HEK293T (cell line): ENCODE data around the gene LRRC36.

ENCODE experiments used
- ARNT ChIP-seq: fragments of 450-650 bp; IDR thresholded peaks from 2 replicates; pipeline ENCODE4 v1.6.1; 2017; ENCODE audit warnings: mild to moderate bottlenecking
- BHLHE40 ChIP-seq: fragments of 450-650 bp; IDR thresholded peaks from 2 replicates; pipeline ENCODE4 v1.6.1; 2016; ENCODE audit warnings: mild to moderate bottlenecking, moderate library complexity, borderline replicate concordance
- CTBP1 ChIP-seq: fragments of 450-650 bp; IDR thresholded peaks from 2 replicates; pipeline ENCODE4 v1.6.1; 2016; ENCODE audit warnings: borderline replicate concordance
- ELF4 ChIP-seq: fragments of 450-650 bp; IDR thresholded peaks from 2 replicates; pipeline ENCODE4 v1.6.1; 2017; ENCODE audit warnings: antibody characterized with exemption
- FOXA1 ChIP-seq: fragments of 450-650 bp; IDR thresholded peaks from 2 replicates; pipeline ENCODE4 v1.6.1; 2016; ENCODE audit warnings: mild to moderate bottlenecking
- FOXK2 ChIP-seq: fragments of 450-650 bp; IDR thresholded peaks from 2 replicates; pipeline ENCODE4 v1.6.1; 2016; ENCODE audit warnings: mild to moderate bottlenecking
- FOXM1 ChIP-seq: fragments of 450-650 bp; IDR thresholded peaks from 2 replicates; pipeline ENCODE4 v1.6.1; 2017; ENCODE audit warnings: mild to moderate bottlenecking, borderline replicate concordance
- L3MBTL2 ChIP-seq: fragments of 450-650 bp; conservative IDR thresholded peaks from 2 replicates; pipeline ENCODE4 v1.6.1; 2016; ENCODE audit warnings: mild to moderate bottlenecking
- LEF1 ChIP-seq: fragments of 450-650 bp; IDR thresholded peaks from 2 replicates; pipeline ENCODE4 v1.6.1; 2017; ENCODE audit warnings: mild to moderate bottlenecking, borderline replicate concordance
- NFRKB ChIP-seq: fragments of 450-650 bp; IDR thresholded peaks from 2 replicates; pipeline ENCODE4 v1.6.1; 2016; ENCODE audit warnings: mild to moderate bottlenecking, moderate library complexity
- PKNOX1 ChIP-seq: fragments of 450-650 bp; IDR thresholded peaks from 2 replicates; pipeline ENCODE4 v1.6.1; 2016
- SP1 ChIP-seq: fragments of 450-650 bp; IDR thresholded peaks from 2 replicates; pipeline ENCODE4 v1.6.1; 2017
- SUZ12 ChIP-seq: fragments of 450-650 bp; IDR thresholded peaks from 2 replicates; pipeline ENCODE4 v1.6.1; 2016; ENCODE audit warnings: mild to moderate bottlenecking
- ZNF384 ChIP-seq: fragments of 450-650 bp; IDR thresholded peaks from 2 replicates; pipeline ENCODE4 v1.6.1; 2016

GRCh38 chr16:67327743-67328142, 1.1 kb downstream of the LRRC36 start:
- TF ChIP-seq LEF1 (no peak), SP1 (no peak), SUZ12 (no peak), ARNT (no peak), FOXA1 (no peak), BHLHE40 (no peak), PKNOX1 (no peak), L3MBTL2 (no peak), NFRKB (no peak), CTBP1 (no peak), FOXK2 (no peak), ZNF384 (no peak), FOXM1 (no peak), ELF4 (no peak)
